ENCODE measurements around the gene ZWILCH.

Gene ZWILCH

DNA sequence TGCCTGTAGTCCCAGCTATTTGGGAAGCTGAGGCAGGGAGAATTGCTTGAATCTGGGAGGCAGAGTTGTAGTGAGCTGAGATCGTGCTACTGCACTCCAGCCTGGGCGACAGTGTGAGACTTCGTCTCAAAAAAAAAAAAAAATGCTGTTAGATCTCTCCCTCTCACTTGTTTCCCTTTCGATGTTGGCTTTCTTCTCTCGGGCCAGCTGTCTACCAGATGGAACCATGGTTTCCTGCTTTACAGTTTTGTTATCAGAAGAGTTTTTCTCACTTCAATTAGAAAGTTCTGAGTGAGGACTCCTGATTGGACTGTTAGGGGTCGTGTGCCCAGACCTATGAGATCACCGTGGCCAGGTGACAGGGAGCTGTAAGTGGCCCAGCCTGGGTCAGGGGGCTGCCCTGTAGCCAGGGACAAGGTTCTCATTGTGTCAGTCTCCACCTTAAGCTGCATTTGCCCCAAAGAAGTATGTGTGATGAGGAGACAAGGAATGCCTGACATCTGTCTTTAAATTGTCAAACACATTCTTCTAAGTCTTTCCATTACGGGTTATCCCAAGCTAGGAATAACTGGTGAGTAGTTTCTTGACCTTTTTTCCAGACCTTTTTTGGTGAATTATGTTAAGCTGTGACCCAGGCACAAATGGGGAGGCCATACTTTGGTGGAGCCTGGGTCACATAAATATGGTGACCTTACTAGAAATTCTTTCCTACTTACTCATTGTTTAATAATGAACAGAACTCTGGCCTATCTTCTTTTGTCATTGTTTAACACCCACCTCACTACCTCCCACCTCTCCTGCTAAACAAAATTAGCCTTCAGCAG lies 32.7 kb upstream of the ZWILCH start:
- no peak overlapping the region for H3K4me3 ChIP-seq (replicated peaks; ENCODE audit: insufficient read depth, low read length)
- no peak overlapping the region for H3K27ac ChIP-seq (replicated peaks)
- TF ChIP-seq POLR2AphosphoS5 (IDR thresholded peaks at IDR 0.05; ENCODE audit: low read depth) (no peak), GABPA (IDR thresholded peaks at IDR 0.05; ENCODE audit: low read depth) (no peak), SPI1 (IDR thresholded peaks at IDR 0.05; ENCODE audit: borderline replicate concordance, low read depth) (no peak)
- TF ChIP-seq, protein P1, sequence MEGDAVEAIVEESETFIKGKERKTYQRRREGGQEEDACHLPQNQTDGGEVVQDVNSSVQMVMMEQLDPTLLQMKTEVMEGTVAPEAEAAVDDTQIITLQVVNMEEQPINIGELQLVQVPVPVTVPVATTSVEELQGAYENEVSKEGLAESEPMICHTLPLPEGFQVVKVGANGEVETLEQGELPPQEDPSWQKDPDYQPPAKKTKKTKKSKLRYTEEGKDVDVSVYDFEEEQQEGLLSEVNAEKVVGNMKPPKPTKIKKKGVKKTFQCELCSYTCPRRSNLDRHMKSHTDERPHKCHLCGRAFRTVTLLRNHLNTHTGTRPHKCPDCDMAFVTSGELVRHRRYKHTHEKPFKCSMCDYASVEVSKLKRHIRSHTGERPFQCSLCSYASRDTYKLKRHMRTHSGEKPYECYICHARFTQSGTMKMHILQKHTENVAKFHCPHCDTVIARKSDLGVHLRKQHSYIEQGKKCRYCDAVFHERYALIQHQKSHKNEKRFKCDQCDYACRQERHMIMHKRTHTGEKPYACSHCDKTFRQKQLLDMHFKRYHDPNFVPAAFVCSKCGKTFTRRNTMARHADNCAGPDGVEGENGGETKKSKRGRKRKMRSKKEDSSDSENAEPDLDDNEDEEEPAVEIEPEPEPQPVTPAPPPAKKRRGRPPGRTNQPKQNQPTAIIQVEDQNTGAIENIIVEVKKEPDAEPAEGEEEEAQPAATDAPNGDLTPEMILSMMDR (IDR thresholded peaks at IDR 0.05; ENCODE audit: insufficient read depth, low read length), result no peak
- TF ChIP-seq, protein P2, sequence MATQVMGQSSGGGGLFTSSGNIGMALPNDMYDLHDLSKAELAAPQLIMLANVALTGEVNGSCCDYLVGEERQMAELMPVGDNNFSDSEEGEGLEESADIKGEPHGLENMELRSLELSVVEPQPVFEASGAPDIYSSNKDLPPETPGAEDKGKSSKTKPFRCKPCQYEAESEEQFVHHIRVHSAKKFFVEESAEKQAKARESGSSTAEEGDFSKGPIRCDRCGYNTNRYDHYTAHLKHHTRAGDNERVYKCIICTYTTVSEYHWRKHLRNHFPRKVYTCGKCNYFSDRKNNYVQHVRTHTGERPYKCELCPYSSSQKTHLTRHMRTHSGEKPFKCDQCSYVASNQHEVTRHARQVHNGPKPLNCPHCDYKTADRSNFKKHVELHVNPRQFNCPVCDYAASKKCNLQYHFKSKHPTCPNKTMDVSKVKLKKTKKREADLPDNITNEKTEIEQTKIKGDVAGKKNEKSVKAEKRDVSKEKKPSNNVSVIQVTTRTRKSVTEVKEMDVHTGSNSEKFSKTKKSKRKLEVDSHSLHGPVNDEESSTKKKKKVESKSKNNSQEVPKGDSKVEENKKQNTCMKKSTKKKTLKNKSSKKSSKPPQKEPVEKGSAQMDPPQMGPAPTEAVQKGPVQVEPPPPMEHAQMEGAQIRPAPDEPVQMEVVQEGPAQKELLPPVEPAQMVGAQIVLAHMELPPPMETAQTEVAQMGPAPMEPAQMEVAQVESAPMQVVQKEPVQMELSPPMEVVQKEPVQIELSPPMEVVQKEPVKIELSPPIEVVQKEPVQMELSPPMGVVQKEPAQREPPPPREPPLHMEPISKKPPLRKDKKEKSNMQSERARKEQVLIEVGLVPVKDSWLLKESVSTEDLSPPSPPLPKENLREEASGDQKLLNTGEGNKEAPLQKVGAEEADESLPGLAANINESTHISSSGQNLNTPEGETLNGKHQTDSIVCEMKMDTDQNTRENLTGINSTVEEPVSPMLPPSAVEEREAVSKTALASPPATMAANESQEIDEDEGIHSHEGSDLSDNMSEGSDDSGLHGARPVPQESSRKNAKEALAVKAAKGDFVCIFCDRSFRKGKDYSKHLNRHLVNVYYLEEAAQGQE (IDR thresholded peaks at IDR 0.05; ENCODE audit: insufficient replicate concordance, low read depth), result no peak
- no peak for DNase-seq (ENCODE audit: low read depth in 1 of 2, low spot score in 1 of 2)
- H3K27me3 ChIP-seq (ENCODE audit: insufficient read depth, poor library complexity, severe bottlenecking), result no peaks in the 10 kb centered on the region

DNA sequence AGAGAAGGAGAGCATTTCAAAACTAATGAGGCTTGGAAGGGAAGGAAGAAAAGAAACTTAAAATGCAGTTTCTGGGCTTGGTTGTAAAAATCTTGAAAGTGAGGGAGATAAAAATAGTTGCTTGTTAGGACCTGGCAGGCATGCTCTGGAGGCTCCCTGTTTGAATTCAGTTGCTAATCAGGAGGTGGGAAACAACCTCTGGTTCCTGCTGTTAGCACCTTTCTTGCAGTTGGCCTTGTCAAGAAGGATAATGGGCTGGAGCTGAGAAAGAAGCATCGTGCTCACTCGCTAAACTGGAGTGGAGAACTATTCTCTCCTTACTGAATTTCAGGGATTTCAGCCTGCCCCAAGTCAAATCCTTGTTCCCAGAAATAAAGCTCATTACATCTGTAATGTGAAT lies 31.0 kb upstream of the ZWILCH start:
- DNase-seq (ENCODE audit: low read depth in 1 of 2, low spot score in 1 of 2), result no peak
- no peak for TF ChIP-seq GABPA (IDR thresholded peaks at IDR 0.05; ENCODE audit: low read depth)
- TF ChIP-seq, protein P1 (IDR thresholded peaks at IDR 0.05; ENCODE audit: insufficient read depth, low read length), result no peak
- TF ChIP-seq POLR2AphosphoS5 (IDR thresholded peaks at IDR 0.05; ENCODE audit: low read depth), result no peak
- no peak for TF ChIP-seq SPI1 (IDR thresholded peaks at IDR 0.05; ENCODE audit: borderline replicate concordance, low read depth)
- TF ChIP-seq, protein P2 (IDR thresholded peaks at IDR 0.05; ENCODE audit: insufficient replicate concordance, low read depth), result no peak
- Histone ChIP-seq H3K4me3 (replicated peaks; ENCODE audit: insufficient read depth, low read length) (no peak overlapping the region), H3K27me3 (ENCODE audit: insufficient read depth, poor library complexity, severe bottlenecking) (no peaks in the 10 kb centered on the region), H3K27ac (replicated peaks) (no peak overlapping the region)

- TF ChIP-seq SPI1 (IDR thresholded peaks at IDR 0.05; ENCODE audit: borderline replicate concordance, low read depth), result no peak
- TF ChIP-seq, protein P2 (IDR thresholded peaks at IDR 0.05; ENCODE audit: insufficient replicate concordance, low read depth), result no peak
- TF ChIP-seq POLR2AphosphoS5 (IDR thresholded peaks at IDR 0.05; ENCODE audit: low read depth), result no peak
- TF ChIP-seq, protein P1 (IDR thresholded peaks at IDR 0.05; ENCODE audit: insufficient read depth, low read length), result no peak
- TF ChIP-seq GABPA (IDR thresholded peaks at IDR 0.05; ENCODE audit: low read depth), result no peak
- DNase-seq (ENCODE audit: low read depth in 1 of 2, low spot score in 1 of 2), result no peak
- Histone ChIP-seq H3K27me3 (ENCODE audit: insufficient read depth, poor library complexity, severe bottlenecking) (no peaks in the 10 kb centered on the region), H3K27ac (replicated peaks) (no peak overlapping the region), H3K4me3 (replicated peaks; ENCODE audit: insufficient read depth, low read length) (no peak overlapping the region)
These were observed 30.2 kb upstream of the ZWILCH start for GRCh38 chr15:66474963-66475362.
